OCI-LY1 (cell line): Measurements from ENCODE around the gene FBXO36.

Source experiments
- CTCF ChIP-seq: fragments of 200-600 bp; sonication (generic), shearing (Covaris generic); IDR thresholded peaks from 2 replicates; pipeline ENCODE4 v1.5.1; 2017; ENCODE audit warnings: mild to moderate bottlenecking, antibody characterized with exemption, low read length, moderate library complexity, mixed read lengths
- EZH2 ChIP-seq: fragments of 200-600 bp; sonication (generic), shearing (Covaris generic); IDR thresholded peaks from 2 replicates; pipeline ENCODE4 v1.8.0; 2017; ENCODE audit warnings: borderline replicate concordance, mixed run types, mild to moderate bottlenecking, antibody characterized with exemption, low read length, moderate library complexity, mixed read lengths

- TF ChIP-seq CTCF (no peak), EZH2 (no peak)
Observed at GRCh38 chr2:230043025-230043424, 120.7 kb downstream of the FBXO36 start.
